Endothelial cell (in vitro differentiated cells): ENCODE measurements around the gene CPEB2. TPM values are rescaled to one million over a fixed set of nuclear protein-coding genes. Genes with fewer than 3 reads are reported as not detected.

Experiments
- DNase-seq: peaks from one replicate; pipeline ENCODE4 v3.0.0; 2021; ENCODE audit warnings: low spot score
- H3K27ac Mint-ChIP-seq: one replicate; pipeline ENCODE4 v1.8.0; 2021; ENCODE audit warnings: mixed read lengths, inconsistent platforms; ENCODE audit not compliant: unreplicated experiment
- H3K27me3 Mint-ChIP-seq: one replicate; pipeline ENCODE4 v1.8.0; 2021; ENCODE audit warnings: mild to moderate bottlenecking, moderate library complexity, mixed read lengths, inconsistent platforms; ENCODE audit not compliant: unreplicated experiment
- H3K36me3 Mint-ChIP-seq: one replicate; pipeline ENCODE4 v1.8.0; 2021; ENCODE audit warnings: mild to moderate bottlenecking, low read depth, mixed read lengths, inconsistent platforms; ENCODE audit not compliant: unreplicated experiment
- H3K4me1 Mint-ChIP-seq: one replicate; pipeline ENCODE4 v1.8.0; 2021; ENCODE audit warnings: mild to moderate bottlenecking, mixed read lengths, inconsistent platforms; ENCODE audit not compliant: unreplicated experiment
- H3K4me3 Mint-ChIP-seq: one replicate; pipeline ENCODE4 v1.8.0; 2021; ENCODE audit warnings: mild to moderate bottlenecking, mixed read lengths, inconsistent platforms; ENCODE audit not compliant: unreplicated experiment
- H3K9me3 Mint-ChIP-seq: one replicate; pipeline ENCODE4 v1.8.0; 2021; ENCODE audit warnings: mixed read lengths, inconsistent platforms; ENCODE audit not compliant: unreplicated experiment
- total RNA-seq: library from RNA; stranded (reverse); fragmentation: NEBNext Ultra II Directional; extraction: Animal tissue kit (Norgen Biotek cat#: 25700); gene quantifications from one replicate; pipeline ENCODE4 v1.2.1, GENCODE V29; 2021; ENCODE audit not compliant: unreplicated experiment
- TF ChIP-seq, protein P1 (sequence below): fragments of 200-600 bp; sonication (generic); IDR thresholded peaks from one replicate; pipeline ENCODE4 v1.5.0; 2021; ENCODE audit warnings: antibody characterized with exemption; ENCODE audit not compliant: unreplicated experiment

CPEB2 gene
- total RNA-seq, 1 donor from 2014 or later = 14.9 TPM

DNA sequence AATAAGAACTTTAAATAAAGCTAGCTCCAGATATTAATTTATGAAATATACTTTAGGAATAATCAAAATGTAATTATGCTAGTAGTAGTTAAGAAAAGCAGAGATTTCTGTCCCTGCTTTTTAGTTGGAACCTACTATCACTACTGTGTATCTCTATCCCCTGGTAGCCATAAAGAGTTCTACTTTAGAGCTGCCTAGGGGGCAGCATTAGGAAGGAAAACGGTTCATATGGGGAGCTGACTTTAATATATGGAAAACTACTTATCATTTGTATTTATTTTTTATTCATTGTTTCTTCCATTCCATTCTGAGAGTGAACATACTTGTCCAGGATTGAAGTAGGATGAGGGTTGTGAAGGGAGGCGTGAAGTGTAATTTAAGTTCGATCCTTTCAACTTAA lies 40.9 kb downstream of the CPEB2 start:
- no peak overlapping the region for H3K4me3 Mint-ChIP-seq
- TF ChIP-seq, protein P1, sequence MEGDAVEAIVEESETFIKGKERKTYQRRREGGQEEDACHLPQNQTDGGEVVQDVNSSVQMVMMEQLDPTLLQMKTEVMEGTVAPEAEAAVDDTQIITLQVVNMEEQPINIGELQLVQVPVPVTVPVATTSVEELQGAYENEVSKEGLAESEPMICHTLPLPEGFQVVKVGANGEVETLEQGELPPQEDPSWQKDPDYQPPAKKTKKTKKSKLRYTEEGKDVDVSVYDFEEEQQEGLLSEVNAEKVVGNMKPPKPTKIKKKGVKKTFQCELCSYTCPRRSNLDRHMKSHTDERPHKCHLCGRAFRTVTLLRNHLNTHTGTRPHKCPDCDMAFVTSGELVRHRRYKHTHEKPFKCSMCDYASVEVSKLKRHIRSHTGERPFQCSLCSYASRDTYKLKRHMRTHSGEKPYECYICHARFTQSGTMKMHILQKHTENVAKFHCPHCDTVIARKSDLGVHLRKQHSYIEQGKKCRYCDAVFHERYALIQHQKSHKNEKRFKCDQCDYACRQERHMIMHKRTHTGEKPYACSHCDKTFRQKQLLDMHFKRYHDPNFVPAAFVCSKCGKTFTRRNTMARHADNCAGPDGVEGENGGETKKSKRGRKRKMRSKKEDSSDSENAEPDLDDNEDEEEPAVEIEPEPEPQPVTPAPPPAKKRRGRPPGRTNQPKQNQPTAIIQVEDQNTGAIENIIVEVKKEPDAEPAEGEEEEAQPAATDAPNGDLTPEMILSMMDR = no peak
- H3K4me1 Mint-ChIP-seq = peaks cover 7% of the 10 kb centered on the region
- H3K27ac Mint-ChIP-seq = no peak overlapping the region
- DNase-seq = no peak
- no peaks in the 10 kb centered on the region for H3K36me3 Mint-ChIP-seq
- H3K9me3 Mint-ChIP-seq = no peaks in the 10 kb centered on the region
- no peaks in the 10 kb centered on the region for H3K27me3 Mint-ChIP-seq

DNA sequence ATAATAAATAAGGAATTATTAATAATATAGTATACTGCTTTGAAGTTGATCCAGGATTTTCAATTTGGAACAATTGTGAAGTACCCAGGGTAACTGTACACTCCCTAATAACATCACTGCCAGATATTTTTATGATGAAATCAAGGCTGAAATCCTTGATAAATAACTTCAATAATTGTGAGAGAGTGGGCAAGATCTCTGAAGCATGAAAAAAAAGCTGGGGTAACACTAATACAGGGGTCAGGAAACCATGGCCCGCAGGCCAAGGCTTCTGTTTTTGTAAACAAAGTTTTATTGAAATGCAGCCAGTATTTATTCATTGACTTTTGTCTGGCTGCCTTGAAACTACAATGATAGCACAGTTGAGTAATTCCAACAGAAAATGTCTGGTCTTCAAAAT lies 41.6 kb downstream of the CPEB2 start:
- DNase-seq = no peak
- Mint-ChIP-seq H3K36me3 (no peaks in the 10 kb centered on the region), H3K27ac (no peak overlapping the region), H3K9me3 (no peaks in the 10 kb centered on the region), H3K4me3 (no peak overlapping the region), H3K27me3 (no peaks in the 10 kb centered on the region), H3K4me1 (peaks cover 7% of the 10 kb centered on the region)
- TF ChIP-seq, protein P1 = no peak

DNA sequence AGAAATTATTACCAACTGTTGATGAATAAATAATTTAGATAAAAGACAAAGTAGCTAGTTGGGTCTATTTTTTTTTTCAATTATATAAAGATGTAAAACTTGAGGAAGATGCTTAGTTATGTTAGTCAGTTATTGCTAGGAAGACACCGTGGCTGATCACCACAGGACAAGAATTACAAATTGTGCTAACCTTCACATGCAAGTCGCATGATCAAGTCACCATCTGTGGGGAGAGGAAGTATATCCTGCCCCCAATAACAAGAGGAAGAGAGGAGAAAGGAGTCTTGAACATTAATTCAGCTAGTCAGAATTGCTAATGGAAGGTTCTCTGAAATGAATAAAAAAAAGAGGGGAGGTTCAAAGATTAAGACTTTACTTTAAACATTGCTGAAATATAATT lies 52.3 kb downstream of the CPEB2 start:
- TF ChIP-seq, protein P1 = no peak
- no peaks in the 10 kb centered on the region for H3K9me3 Mint-ChIP-seq
- H3K4me3 Mint-ChIP-seq = no peak overlapping the region
- H3K27me3 Mint-ChIP-seq = no peaks in the 10 kb centered on the region
- DNase-seq = no peak
- no peak overlapping the region for H3K27ac Mint-ChIP-seq
- H3K4me1 Mint-ChIP-seq = no peaks in the 10 kb centered on the region
- peaks cover 19% of the 10 kb centered on the region for H3K36me3 Mint-ChIP-seq

DNA sequence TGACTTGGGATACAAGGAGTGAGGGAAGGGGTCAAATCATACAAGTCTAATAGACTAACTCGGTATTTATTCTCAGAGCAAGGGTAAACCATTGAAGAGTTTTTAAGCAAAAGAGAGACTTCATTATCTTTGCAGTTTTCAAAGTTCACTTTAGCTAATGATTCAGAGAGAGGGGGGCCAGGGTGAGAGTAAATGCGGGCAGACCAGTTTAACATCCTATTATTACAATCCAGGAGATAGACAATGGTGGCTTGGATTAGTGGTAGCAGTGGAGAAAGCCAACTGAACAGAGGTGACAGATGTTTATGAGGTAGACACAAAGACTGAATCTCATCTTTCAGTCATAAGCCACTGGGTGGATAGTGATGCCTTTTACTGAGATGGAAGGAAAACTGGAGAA lies 57.9 kb downstream of the CPEB2 start:
- Mint-ChIP-seq H3K9me3 (no peaks in the 10 kb centered on the region), H3K27me3 (no peaks in the 10 kb centered on the region), H3K4me3 (no peak overlapping the region), H3K4me1 (no peaks in the 10 kb centered on the region), H3K27ac (no peak overlapping the region), H3K36me3 (peaks cover 12% of the 10 kb centered on the region)
- TF ChIP-seq, protein P1 = no peak
- DNase-seq = no peak

DNA sequence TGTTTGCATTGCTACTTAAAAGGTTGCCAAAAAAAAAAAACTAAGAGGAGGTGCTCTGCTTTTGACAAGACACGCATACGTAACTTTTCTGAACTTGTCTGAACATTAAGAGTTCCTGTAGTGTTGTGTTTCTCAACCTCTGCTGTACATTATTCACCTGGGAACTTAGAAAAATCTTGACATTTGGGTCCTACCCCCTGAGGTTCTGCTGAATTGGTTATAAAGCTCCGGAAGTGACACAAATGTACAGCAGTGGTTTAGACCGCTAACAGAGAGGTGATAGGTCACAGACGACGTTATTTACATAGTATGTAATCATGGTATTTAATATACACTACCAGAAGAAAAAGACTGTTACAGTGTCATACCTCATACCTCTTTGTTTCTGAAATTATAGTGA lies 61.1 kb downstream of the CPEB2 start:
- TF ChIP-seq, protein P1 = no peak
- Mint-ChIP-seq H3K9me3 (no peaks in the 10 kb centered on the region), H3K4me3 (no peak overlapping the region), H3K4me1 (no peaks in the 10 kb centered on the region), H3K27ac (no peak overlapping the region), H3K36me3 (peaks cover 8% of the 10 kb centered on the region), H3K27me3 (no peaks in the 10 kb centered on the region)
- DNase-seq = no peak
